AML-193 (cell line): Measurements from ENCODE around the gene PODXL2.

ENCODE experiments used
- DNase-seq, 2 experiments: peaks; one replicate each; lab custom pipeline; 2025; lab: John Stamatoyannopoulos, UW

The PODXL2 gene

GRCh38 chr3:127606086-127606805 lies 22.7 kb upstream of the PODXL2 start:
- no peak for DNase-seq

GRCh38 chr3:127606981-127607595 lies 21.9 kb upstream of the PODXL2 start:
- no peak for DNase-seq

- DNase-seq = no peak
Observed at GRCh38 chr3:127607675-127608361, 21.2 kb upstream of the PODXL2 start.

GRCh38 chr3:127608362-127608718 lies 20.6 kb upstream of the PODXL2 start:
- no peak for DNase-seq

GRCh38 chr3:127610105-127610504 lies 18.9 kb upstream of the PODXL2 start:
- no peak for DNase-seq

GRCh38 chr3:127611251-127611650 lies 17.7 kb upstream of the PODXL2 start:
- DNase-seq = no peak

GRCh38 chr3:127612966-127613365 lies 16.0 kb upstream of the PODXL2 start:
- DNase-seq = no peak

- no peak for DNase-seq
Observed at GRCh38 chr3:127613406-127613805, 15.6 kb upstream of the PODXL2 start.

- DNase-seq = no peak
Observed at GRCh38 chr3:127614928-127615589, 13.9 kb upstream of the PODXL2 start.

- no peak for DNase-seq
Observed at GRCh38 chr3:127615631-127616305, 13.2 kb upstream of the PODXL2 start.

- DNase-seq = no peak
Observed at GRCh38 chr3:127616836-127617605, 12.0 kb upstream of the PODXL2 start.

GRCh38 chr3:127618891-127619290 lies 10.1 kb upstream of the PODXL2 start:
- DNase-seq = no peak

- DNase-seq = no peak
Observed at GRCh38 chr3:127620637-127621375, 8.2 kb upstream of the PODXL2 start.

GRCh38 chr3:127622031-127622430 lies 7.0 kb upstream of the PODXL2 start:
- DNase-seq = no peak

- no peak for DNase-seq
Observed at GRCh38 chr3:127622772-127623576, 6.0 kb upstream of the PODXL2 start.

GRCh38 chr3:127624063-127624462 lies 4.9 kb upstream of the PODXL2 start:
- DNase-seq = no peak

GRCh38 chr3:127625821-127626220 lies 3.2 kb upstream of the PODXL2 start:
- DNase-seq = no peak

- DNase-seq = no peak
Observed at GRCh38 chr3:127628426-127628787, 578 bp upstream of the PODXL2 start.

- no peak for DNase-seq
Observed at GRCh38 chr3:127629467-127630403, 750 bp downstream of the PODXL2 start.
